RWPE2 (cell line): ENCODE measurements around the gene HOXD8.

Experiments used
- ATAC-seq: fragments of 200-7000 bp; cut with Tn5 transposase; 3 replicates; pipeline ENCODE4 v1.9.1; 2021; ENCODE audit warnings: low read depth
- DNase-seq: peaks from one replicate; pipeline ENCODE4 v3.0.0-alpha.2; 2020; ENCODE audit warnings: low spot score
- H3K27ac ChIP-seq: fragments of 450-650 bp; 2 replicates; pipeline ENCODE4 v1.5.1; 2017; ENCODE audit warnings: mild to moderate bottlenecking; ENCODE audit not compliant: poor library complexity, severe bottlenecking
- H3K27me3 ChIP-seq: fragments of 250-450 bp; sonication (Bioruptor Pico); 2 replicates; pipeline ENCODE4 v1.5.1; 2021; ENCODE audit warnings: mild to moderate bottlenecking, moderate library complexity; ENCODE audit not compliant: insufficient read depth, poor library complexity, severe bottlenecking
- H3K36me3 ChIP-seq: fragments of 250-450 bp; sonication (Bioruptor Pico); 2 replicates; pipeline ENCODE4 v1.5.1; 2020; ENCODE audit warnings: low read depth, mild to moderate bottlenecking, moderate library complexity
- H3K4me1 ChIP-seq: fragments of 250-450 bp; sonication (Bioruptor Pico); 2 replicates; pipeline ENCODE4 v1.5.1; 2021; ENCODE audit warnings: mild to moderate bottlenecking, moderate library complexity; ENCODE audit not compliant: insufficient read depth, poor library complexity, severe bottlenecking
- H3K4me3 ChIP-seq: fragments of 250-450 bp; sonication (Bioruptor Pico); 2 replicates; pipeline ENCODE4 v1.5.1; 2021; ENCODE audit warnings: mild to moderate bottlenecking, moderate library complexity; ENCODE audit not compliant: severe bottlenecking
- H3K9me3 ChIP-seq: fragments of 250-450 bp; sonication (Bioruptor Pico); 2 replicates; pipeline ENCODE4 v1.5.1; 2021; ENCODE audit warnings: mild to moderate bottlenecking, moderate library complexity; ENCODE audit not compliant: severe bottlenecking
- CTCF ChIP-seq: fragments of 450-650 bp; IDR thresholded peaks from one replicate; pipeline ENCODE4 v1.5.1; 2017; ENCODE audit warnings: mild to moderate bottlenecking, moderate library complexity; ENCODE audit not compliant: poor library complexity, severe bottlenecking

Gene HOXD8

GRCh38 chr2:176088048-176088936, 41.2 kb upstream of the HOXD8 start:
- Histone ChIP-seq H3K36me3 (no peaks in the 10 kb centered on the region), H3K27me3 (peaks cover 97% of the 10 kb centered on the region), H3K4me3 (no peak overlapping the region), H3K27ac (no peak overlapping the region), H3K9me3 (no peaks in the 10 kb centered on the region), H3K4me1 (no peaks in the 10 kb centered on the region)
- TF ChIP-seq CTCF, result peak; percentile 84
- ATAC-seq, result peak; percentile 47
- DNase-seq, result no peak

- H3K36me3 ChIP-seq, result no peaks in the 10 kb centered on the region
- peaks cover 97% of the 10 kb centered on the region for H3K27me3 ChIP-seq
- H3K9me3 ChIP-seq, result no peaks in the 10 kb centered on the region
- H3K4me3 ChIP-seq, result no peak overlapping the region
- no peak overlapping the region for H3K27ac ChIP-seq
- DNase-seq, result no peak
- H3K4me1 ChIP-seq, result no peaks in the 10 kb centered on the region
- ATAC-seq, result no peak
- TF ChIP-seq CTCF, result no peak
Measured at GRCh38 chr2:176088937-176089842, 40.3 kb upstream of the HOXD8 start.

- H3K27me3 ChIP-seq, result peaks cover 97% of the 10 kb centered on the region
- no peak overlapping the region for H3K27ac ChIP-seq
- ATAC-seq, result no peak
- DNase-seq, result no peak
- TF ChIP-seq CTCF, result no peak
- no peaks in the 10 kb centered on the region for H3K4me1 ChIP-seq
- no peaks in the 10 kb centered on the region for H3K36me3 ChIP-seq
- H3K9me3 ChIP-seq, result no peaks in the 10 kb centered on the region
- no peak overlapping the region for H3K4me3 ChIP-seq
Measured at GRCh38 chr2:176089843-176090395, 39.6 kb upstream of the HOXD8 start.

- ATAC-seq (no peak), DNase-seq (no peak)
- peaks cover 97% of the 10 kb centered on the region for H3K27me3 ChIP-seq
- no peak overlapping the region for H3K4me3 ChIP-seq
- no peaks in the 10 kb centered on the region for H3K4me1 ChIP-seq
- no peak for TF ChIP-seq CTCF
- H3K9me3 ChIP-seq, result no peaks in the 10 kb centered on the region
- H3K36me3 ChIP-seq, result no peaks in the 10 kb centered on the region
- H3K27ac ChIP-seq, result no peak overlapping the region
Measured at GRCh38 chr2:176090862-176091261, 38.6 kb upstream of the HOXD8 start.
